ENCODE data around the gene MXD4. TPM values are rescaled to one million over a fixed set of nuclear protein-coding genes. Genes with fewer than 3 reads are reported as not detected.
A peak's percentile ranks its signal among the peaks of the same experiment; 100 is the strongest.

MXD4 gene
- total RNA-seq, 1 donor from 2014 or later: 31.5 TPM

DNA sequence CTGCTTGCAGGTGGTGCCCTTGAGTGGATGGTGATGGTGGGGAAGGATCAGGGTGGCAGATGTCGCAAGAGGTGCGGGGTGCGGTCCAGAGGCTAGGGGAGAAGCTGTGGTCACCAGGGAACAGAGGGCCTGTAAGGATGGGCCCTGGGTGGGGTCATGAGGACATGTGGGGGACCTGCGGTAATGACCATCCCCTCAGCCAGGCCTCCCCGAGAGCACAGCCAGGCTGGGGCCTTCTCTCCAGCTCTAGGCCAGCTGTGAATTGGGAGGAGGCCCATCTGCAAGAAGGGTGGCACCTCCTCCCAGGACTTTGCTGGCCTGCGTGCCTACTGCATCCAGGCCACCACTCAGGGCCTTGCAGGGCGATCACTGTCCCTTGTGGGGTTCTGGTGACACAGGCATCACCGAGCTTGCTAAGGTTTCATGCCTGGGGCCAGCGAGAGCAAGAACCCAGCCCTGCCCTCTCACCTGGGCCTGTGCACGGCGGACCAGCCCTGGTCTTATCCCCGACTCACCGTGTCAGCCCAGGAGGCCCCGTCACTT, 34.1 kb upstream of the MXD4 start:
- intact Hi-C loops (cut with DNase I): no loop called here
- no peak for DNase-seq
- ATAC-seq (ENCODE audit: poor library complexity): peak; percentile 42

DNA sequence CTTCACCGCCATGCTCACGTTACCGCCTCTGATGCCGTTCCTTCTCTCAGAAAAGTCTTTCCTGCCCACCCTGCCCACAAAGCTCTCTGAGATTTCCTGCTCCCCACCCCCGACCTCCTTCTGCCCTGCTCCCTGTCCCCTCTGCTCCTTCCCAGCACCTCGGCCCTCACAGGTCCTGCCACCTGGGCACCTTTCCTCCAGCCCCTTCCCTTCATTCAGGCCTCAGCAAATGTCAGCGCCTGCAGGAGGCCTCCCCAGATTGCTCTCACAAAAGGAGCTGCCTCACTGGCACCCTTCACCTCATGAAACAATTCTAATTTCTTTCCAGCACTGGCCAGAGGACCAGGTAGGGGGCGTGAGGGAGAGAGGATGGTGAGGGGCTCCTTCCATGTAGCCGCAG, 33.6 kb upstream of the MXD4 start:
- ATAC-seq (ENCODE audit: poor library complexity) (no peak), DNase-seq (no peak)
- intact Hi-C loops (cut with DNase I): no loop called here

DNA sequence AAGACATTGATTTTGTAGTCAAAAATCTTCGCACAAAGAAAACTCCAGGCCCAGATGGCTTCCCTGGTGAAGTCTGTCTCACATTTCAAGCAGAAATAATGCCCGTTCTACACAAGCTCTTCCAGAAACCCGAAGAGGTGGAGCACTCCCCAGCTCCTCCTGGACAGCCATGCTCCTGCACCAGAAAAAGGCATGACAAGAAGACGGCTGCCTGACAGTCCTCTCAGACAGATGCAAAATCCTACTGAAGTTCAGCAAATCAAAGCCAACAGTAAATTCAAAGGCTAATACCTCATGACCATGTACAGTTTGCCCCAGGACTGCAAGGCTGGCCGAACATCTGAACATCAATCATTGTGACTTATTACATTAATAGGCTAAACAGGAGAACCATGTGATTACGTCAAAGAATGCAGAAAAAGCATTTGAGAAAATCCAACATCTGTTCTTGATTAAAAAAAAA, 30.8 kb upstream of the MXD4 start:
- no peak for ATAC-seq (ENCODE audit: poor library complexity)
- no peak for DNase-seq
- intact Hi-C loops (cut with DNase I): no loop called here

DNA sequence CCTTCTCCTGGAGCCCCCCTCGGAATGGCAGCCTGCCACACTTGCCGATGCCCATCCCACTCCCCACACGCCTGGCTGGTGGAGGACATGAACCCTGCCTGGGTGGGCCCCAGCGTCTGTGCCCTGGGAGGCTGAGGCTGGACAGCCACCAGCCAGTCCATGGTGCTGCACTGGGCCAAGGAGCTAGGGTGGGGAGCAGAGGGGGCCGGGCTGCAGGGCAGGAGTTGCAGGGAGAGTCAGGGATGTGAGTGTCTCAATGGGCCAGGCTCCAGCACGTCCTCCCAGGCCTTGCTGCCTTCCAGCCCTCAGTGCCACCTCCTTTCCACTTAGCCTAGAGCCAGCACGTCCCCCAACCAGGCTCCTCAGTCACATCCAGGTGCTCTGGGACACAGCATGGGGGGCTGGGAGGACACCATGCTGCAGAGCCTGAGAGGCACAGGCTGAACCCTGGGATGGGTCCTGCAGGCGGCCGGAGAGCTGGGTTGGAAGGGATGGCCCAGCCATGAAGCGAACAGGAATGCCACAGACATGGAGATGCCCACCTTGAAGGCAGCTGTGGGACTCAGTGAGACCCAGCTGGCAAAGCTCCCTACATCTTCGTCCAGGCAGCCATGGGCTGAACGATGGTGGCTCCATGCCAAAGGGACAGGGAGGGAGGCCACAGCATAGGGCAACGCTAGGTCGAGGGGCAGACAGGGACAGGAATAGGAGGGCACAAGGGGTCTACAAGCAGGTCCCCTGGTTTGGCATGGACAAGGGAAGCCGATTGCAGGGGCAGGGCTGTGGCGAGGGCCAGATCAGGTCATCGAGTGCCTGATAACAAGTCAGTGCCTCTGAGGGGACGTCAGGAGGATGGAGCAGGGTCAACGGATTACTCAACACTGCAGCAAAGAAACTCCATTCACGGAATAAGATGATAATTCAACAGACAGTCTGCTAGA, 30.1 kb upstream of the MXD4 start:
- DNase-seq (peak; percentile 36), ATAC-seq (ENCODE audit: poor library complexity) (no peak)
- intact Hi-C loops (cut with DNase I): no loop called here

- intact Hi-C loops (cut with DNase I): no loop called here
- DNase-seq (peak; percentile 34), ATAC-seq (ENCODE audit: poor library complexity) (no peak)
Observed at GRCh38 chr4:2290974-2291704, 29.2 kb upstream of the MXD4 start.

DNA sequence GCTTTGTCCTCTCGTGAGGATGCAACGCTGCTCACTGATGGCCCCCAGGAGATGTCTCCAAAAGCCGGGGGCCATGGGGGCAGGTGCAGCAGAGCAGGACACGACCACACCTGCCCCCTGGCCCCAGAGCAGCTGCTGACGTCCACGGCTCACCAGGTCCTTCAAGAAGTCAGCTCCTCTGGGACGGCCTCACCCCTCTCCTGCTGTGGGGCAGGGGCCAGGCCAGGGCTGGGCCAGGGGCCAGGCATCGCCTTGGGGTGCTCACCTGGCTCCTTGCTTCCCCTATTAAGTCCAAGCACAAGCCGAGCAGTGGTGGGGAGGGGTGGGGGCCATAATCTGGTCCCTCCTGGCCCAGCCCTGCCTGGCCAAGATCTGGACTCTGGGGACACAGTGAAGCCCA, 28.6 kb upstream of the MXD4 start:
- no peak for ATAC-seq (ENCODE audit: poor library complexity)
- peak; percentile 33 for DNase-seq
- intact Hi-C loops (cut with DNase I): no loop called here

- no peak for ATAC-seq (ENCODE audit: poor library complexity)
- no peak for DNase-seq
- intact Hi-C loops (cut with DNase I): no loop called here
Observed at GRCh38 chr4:2289955-2290333, 28.0 kb upstream of the MXD4 start.

- no peak for ATAC-seq (ENCODE audit: poor library complexity)
- no peak for DNase-seq
- intact Hi-C loops (cut with DNase I): no loop called here
Observed at GRCh38 chr4:2289311-2289954, 27.5 kb upstream of the MXD4 start.

DNA sequence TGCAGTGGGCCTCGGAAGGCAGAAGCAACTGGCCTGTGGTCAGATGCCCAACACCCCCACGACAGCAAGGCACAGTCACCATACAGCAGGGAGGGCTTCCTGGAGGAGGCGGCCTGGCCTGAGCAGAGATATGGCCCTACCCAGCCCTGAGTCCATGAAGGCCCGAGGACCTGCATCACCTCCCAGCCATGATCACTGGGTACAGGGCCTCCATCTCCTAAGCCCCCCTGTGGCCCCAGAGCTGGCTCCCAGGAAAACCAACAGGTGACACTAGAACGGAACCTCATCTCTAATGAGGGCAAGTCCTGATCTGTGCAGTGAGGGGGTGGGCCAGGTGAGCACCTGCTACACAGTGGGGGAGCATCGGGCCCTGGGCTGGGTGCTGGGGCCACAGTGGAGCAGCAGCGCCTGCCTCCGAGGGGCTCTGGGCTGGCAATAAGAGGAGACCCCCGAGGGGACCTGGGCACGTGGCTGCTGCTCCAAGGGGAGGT, 26.2 kb upstream of the MXD4 start:
- ATAC-seq (ENCODE audit: poor library complexity): no peak
- intact Hi-C loops (cut with DNase I): no loop called here
- no peak for DNase-seq

DNA sequence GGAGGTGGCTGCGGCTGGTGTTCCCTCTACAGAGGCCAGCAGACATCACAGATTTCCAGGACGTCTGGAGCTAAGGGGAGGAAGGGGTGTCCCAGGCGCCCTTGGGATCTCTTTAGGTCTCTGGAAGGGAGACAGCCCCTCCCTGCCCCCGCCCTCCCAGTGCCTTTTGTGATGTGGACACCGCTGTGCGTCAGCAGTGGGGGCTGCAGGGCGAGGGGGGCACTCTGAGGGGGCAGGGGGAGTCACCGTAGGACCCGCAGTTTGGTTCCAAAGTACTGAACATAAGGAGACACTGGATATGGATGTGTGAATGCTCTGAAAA, 25.6 kb upstream of the MXD4 start:
- no peak for DNase-seq
- ATAC-seq (ENCODE audit: poor library complexity): no peak

DNA sequence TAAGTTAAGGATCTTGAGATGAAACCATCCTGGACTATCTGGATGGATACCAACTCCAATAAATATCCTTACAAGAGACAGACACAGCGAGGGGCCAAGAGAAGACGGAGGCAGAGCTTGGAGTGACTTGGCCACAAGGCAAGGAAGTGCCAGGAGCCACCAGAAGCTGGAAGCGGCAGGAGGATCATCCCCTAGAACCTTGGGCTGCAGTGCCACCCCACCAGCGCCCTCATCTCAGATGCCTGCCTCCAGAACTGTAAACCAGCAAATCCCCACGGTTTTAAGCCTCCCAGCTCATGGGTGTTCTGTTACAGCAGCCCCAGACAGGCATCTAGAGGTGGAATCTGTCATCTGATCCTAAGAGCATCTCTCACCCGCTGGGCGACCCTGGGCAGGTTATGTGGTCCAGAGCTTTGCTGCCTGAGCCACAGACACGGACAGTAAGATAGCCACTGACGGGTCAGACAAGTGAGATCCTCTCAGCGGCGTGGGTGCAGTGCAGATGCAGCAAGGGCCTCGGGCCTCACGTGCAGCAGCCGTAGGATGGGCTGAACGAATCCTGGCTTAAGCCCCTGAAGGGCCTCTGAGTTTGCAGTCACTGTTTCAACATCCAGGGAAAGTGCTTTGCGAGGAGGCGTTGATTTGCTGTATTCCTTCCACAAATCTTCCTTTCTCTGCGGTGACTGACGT, 25.1 kb upstream of the MXD4 start:
- DNase-seq (no peak), ATAC-seq (ENCODE audit: poor library complexity) (no peak)
- intact Hi-C loops (cut with DNase I): no loop called here

More for the DNA sequence above, 25.6 kb upstream of the MXD4 start:
- intact Hi-C loops (cut with DNase I): no loop called here

GRCh38 chr4:2285613-2286381, 23.9 kb upstream of the MXD4 start:
- ATAC-seq (ENCODE audit: poor library complexity): no peak
- DNase-seq: peak; percentile 30
- intact Hi-C loops (cut with DNase I): no loop called here

DNA sequence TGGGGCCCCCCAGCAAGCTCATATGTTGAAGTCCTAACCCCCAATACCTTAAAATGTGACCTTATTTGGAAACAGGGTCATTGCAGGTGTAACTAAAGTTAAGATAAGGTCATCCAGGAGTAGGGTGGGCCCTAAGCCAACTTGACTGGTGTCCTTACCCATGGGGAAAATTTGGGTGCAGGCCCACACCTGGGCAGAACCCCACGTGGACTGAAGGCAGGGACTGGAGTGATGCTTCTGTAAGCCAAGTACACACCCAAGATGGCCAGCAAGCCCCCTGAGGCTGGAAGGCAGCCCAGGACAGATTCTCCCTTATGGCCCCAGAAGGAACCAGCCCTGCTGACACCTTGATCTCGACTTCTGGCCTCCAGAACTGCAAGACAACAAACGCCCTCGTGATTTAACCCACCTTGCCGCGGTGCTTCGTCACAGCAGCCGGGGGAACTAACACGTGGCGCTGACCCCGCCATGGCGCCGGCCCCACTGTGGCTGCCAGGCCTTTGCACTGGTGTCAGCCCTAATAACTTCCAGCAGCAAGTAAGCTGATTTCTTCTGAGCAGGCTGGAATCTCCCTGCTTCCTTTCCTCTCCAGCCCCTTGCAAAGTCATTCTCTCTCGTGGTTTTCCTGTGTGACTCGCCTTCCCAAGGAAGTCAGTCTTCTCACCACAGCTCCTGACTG, 23.2 kb upstream of the MXD4 start:
- intact Hi-C loops (cut with DNase I): no loop called here
- ATAC-seq (ENCODE audit: poor library complexity) (no peak), DNase-seq (peak; percentile 31)

- intact Hi-C loops (cut with DNase I): no loop called here
- peak; percentile 26 for DNase-seq
- no peak for ATAC-seq (ENCODE audit: poor library complexity)
Observed at GRCh38 chr4:2284161-2284933, 22.4 kb upstream of the MXD4 start.

DNA sequence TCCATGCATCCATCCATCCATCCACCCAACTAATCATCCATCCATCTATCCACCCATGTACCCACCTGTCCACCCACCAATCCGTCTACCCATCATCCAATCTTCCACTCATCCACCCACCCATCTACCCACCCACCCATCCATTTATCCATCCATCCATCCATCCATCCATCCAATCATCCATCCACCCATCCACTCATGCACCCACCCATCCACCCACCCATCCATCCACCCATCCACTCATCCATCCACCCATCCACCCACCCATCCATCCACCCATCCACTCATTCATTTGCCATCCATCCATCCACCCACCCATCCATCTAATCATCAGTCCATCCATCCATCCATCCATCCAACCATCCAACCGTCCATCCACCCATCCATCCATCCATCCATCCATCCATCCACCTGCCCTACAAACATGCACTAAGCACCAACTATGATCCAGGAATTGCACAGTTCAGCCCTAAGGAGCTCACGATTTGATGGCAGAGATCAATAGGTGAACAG, 21.3 kb upstream of the MXD4 start:
- DNase-seq (no peak), ATAC-seq (ENCODE audit: poor library complexity) (no peak)
- intact Hi-C loops (cut with DNase I): no loop called here

GRCh38 chr4:2281575-2282343, 19.9 kb upstream of the MXD4 start:
- DNase-seq (peak; percentile 31), ATAC-seq (ENCODE audit: poor library complexity) (no peak)
- intact Hi-C loops (cut with DNase I): no loop called here

Measured in Right ventricle myocardium superior (tissue), 1 donor.